WTC11 (cell line): ENCODE data around the gene COQ7. TPM values are rescaled to one million over a fixed set of nuclear protein-coding genes. Genes with fewer than 3 reads are reported as not detected.

Experiments
- ATAC-seq: fragments of 200-7000 bp; cut with Tn5 transposase; 2 replicates; pipeline ENCODE4 v1.10.0; 2021; ENCODE audit warnings: mild to moderate bottlenecking, moderate library complexity
- CTCF ChIA-PET: fragments of 300-600 bp; sonication (Branson Sonifier 250); formaldehyde crosslinking; loops from one replicate; lab custom pipeline; 2021; ENCODE audit warnings: antibody characterized with exemption; lab: Charles Lee
- POLR2A ChIA-PET: fragments of 350-600 bp; sonication (Branson Sonifier 250); formaldehyde crosslinking; loops from one replicate; lab custom pipeline; 2021; ENCODE audit warnings: antibody characterized with exemption; lab: Charles Lee
- DNase-seq: peaks from one replicate; pipeline ENCODE4 v3.0.0; 2021; ENCODE audit warnings: low spot score
- H3K27ac Mint-ChIP-seq: 2 replicates; pipeline ENCODE4 v1.8.0; 2021; ENCODE audit warnings: mixed read lengths
- H3K27me3 Mint-ChIP-seq: 2 replicates; pipeline ENCODE4 v1.8.0; 2021; ENCODE audit warnings: low read depth, mild to moderate bottlenecking, moderate library complexity, mixed read lengths
- H3K36me3 Mint-ChIP-seq: 2 replicates; pipeline ENCODE4 v1.8.0; 2021; ENCODE audit warnings: mixed read lengths
- H3K4me1 Mint-ChIP-seq: 2 replicates; pipeline ENCODE4 v1.8.0; 2022; ENCODE audit warnings: mixed read lengths
- H3K4me3 Mint-ChIP-seq: 2 replicates; pipeline ENCODE4 v1.8.0; 2021; ENCODE audit warnings: mild to moderate bottlenecking, moderate library complexity, mixed read lengths
- H3K9me3 Mint-ChIP-seq: 2 replicates; pipeline ENCODE4 v1.8.0; 2021; ENCODE audit warnings: mixed read lengths
- IRF2 ChIP-seq: sonication (generic); formaldehyde crosslinking; IDR thresholded peaks from 2 replicates; pipeline ENCODE4 v1.8.0; 2022; ENCODE audit warnings: low read depth, missing genetic modification reagents, borderline replicate concordance
- JAZF1 ChIP-seq: fragments of 250-450 bp; sonication (Bioruptor Pico); IDR thresholded peaks from 2 replicates; pipeline ENCODE4 v1.9.0; 2021; ENCODE audit warnings: moderate library complexity, mild to moderate bottlenecking, inconsistent platforms
- NFATC4 ChIP-seq: fragments of 250-450 bp; sonication (Bioruptor Pico); IDR thresholded peaks from 2 replicates; pipeline ENCODE4 v1.9.0; 2021; ENCODE audit warnings: mild to moderate bottlenecking
- NR3C1 ChIP-seq: sonication (generic); formaldehyde crosslinking; conservative IDR thresholded peaks from 2 replicates; pipeline ENCODE4 v1.8.1; 2023; ENCODE audit warnings: low read depth, mild to moderate bottlenecking, missing genetic modification reagents
- PRRX2 ChIP-seq: fragments of 250-450 bp; sonication (Bioruptor Pico); IDR thresholded peaks from 2 replicates; pipeline ENCODE4 v1.8.0; 2021; ENCODE audit warnings: mild to moderate bottlenecking
- RELA ChIP-seq: sonication (generic); formaldehyde crosslinking; IDR thresholded peaks from 2 replicates; pipeline ENCODE4 v1.8.1; 2022; ENCODE audit warnings: missing genetic modification reagents, mild to moderate bottlenecking, borderline replicate concordance
- SP1 ChIP-seq: sonication (generic); formaldehyde crosslinking; conservative IDR thresholded peaks from 2 replicates; pipeline ENCODE4 v1.8.1; 2022; ENCODE audit warnings: missing genetic modification reagents
- ZNF416 ChIP-seq: fragments of 250-450 bp; sonication (Bioruptor Pico); IDR thresholded peaks from 2 replicates; pipeline ENCODE4 v1.9.0; 2021; ENCODE audit warnings: mild to moderate bottlenecking, inconsistent platforms
- ZNF671 ChIP-seq: fragments of 250-450 bp; sonication (Bioruptor Pico); IDR thresholded peaks from 2 replicates; pipeline ENCODE4 v1.8.0; 2021; ENCODE audit warnings: mild to moderate bottlenecking
- total RNA-seq: library from RNA; stranded (reverse); gene quantifications from 3 replicates; pipeline ENCODE4 v1.2.3, GENCODE V29; 2021
- TF ChIP-seq, protein P1 (sequence below): sonication (generic); formaldehyde crosslinking; IDR thresholded peaks from 2 replicates; pipeline ENCODE4 v1.8.0; 2023; ENCODE audit warnings: missing genetic modification reagents
- TF ChIP-seq, protein P2 (sequence below): sonication (generic); formaldehyde crosslinking; IDR thresholded peaks from 2 replicates; pipeline ENCODE4 v1.8.1; 2023; ENCODE audit warnings: mild to moderate bottlenecking, missing genetic modification reagents, borderline replicate concordance
- TF ChIP-seq, protein P3 (sequence below): sonication (generic); formaldehyde crosslinking; IDR thresholded peaks from 2 replicates; pipeline ENCODE4 v1.8.0; 2022; ENCODE audit warnings: mild to moderate bottlenecking, missing genetic modification reagents
- TF ChIP-seq, protein P4 (sequence below): fragments of 200-600 bp; IDR thresholded peaks from 2 replicates; pipeline ENCODE4 v1.8.0; 2022; ENCODE audit warnings: antibody characterized with exemption
- TF ChIP-seq, protein P5 (sequence below): sonication (generic); formaldehyde crosslinking; IDR thresholded peaks from 2 replicates; pipeline ENCODE4 v1.8.1; 2022; ENCODE audit warnings: mild to moderate bottlenecking, missing genetic modification reagents, moderate library complexity, borderline replicate concordance
- TF ChIP-seq, protein P6 (sequence below): sonication (generic); formaldehyde crosslinking; conservative IDR thresholded peaks from 2 replicates; pipeline ENCODE4 v1.8.1; 2023; ENCODE audit warnings: mild to moderate bottlenecking, low read depth, missing genetic modification reagents, moderate library complexity

Gene COQ7
- total RNA-seq, 1 experiment from 2014 or later: 20.7 TPM

DNA sequence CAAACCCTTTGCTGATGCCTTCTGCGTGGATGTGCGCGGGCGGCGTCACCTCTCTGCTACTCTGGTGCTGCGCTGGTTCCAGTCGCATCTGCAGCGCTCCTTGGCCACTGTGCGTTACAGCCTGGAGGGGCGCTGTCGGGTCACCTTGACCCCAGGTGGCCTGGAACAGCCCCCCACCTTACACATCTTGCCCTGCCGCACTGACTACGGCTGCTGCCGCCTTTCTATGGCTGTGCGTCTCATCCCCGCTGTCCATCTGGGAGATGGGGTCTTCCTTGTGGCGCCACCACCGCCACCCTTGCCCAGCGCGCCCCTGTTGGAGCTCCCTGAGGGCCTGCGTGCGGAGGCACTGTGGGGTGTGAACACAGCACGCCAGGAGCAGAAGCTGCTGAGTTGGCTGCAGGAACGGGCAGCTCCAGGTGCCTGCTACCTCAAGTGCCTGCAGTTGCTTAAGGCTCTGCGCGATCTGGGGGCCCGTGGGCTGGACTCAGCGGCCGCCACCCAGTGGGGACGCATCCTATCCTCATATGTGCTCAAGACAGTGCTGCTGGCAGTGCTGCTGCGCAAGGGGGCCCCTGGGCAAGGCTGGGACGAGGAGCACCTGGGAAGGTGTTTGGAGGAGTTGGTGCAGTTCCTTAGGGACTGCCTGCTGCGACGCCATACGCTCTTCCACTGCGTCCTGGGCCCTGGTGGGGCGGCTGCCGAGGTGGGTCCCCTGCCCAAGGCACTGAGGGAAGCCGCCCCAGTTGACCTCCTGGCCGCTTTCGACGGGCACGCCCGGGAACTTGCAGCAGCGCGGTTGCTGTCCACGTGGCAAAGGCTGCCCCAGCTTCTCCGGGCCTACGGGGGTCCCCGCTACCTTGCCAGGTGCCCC lies 48.0 kb downstream of the COQ7 start:
- peaks cover 23% of the 10 kb centered on the region for H3K4me1 Mint-ChIP-seq
- peaks cover 55% of the 10 kb centered on the region for H3K27me3 Mint-ChIP-seq
- peak; percentile 53 for ATAC-seq

DNA sequence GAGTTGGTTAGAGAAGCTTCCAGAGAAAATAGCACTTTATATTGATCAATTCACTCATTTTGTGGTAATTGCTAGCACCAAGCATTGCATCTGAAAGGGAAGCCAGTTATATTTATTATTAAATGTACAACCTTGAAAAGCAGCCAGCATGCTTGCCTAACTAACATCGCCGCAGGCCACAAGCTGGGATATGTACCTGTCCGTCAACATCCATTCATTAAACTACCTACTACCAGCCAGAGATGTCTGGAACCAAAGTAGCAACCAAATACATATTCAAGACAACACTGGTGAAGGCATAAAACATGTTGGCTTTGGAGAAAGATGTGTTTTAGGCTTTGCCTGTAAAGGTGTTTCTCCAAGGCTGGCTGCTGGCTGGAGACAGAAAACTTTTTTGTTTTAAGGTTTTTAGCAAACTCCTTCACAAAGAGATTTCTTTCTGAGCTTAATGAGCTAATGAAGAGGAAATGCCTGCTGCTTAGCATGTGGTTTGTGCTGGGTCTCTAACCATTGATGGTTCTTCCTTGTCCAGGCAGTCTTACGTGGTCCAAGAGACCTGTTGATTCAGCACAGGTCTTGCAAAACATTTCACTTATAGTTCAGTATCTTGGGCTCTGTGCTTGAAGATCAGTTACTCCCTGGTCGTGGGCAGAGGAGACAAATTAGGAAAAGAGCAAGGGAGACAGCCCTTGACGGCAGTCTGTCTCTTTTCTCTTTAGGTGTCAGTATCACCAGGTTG lies 49.5 kb downstream of the COQ7 start:
- Mint-ChIP-seq H3K36me3 (no peaks in the 10 kb centered on the region), H3K4me1 (peaks cover 23% of the 10 kb centered on the region), H3K27ac (no peak overlapping the region), H3K9me3 (no peaks in the 10 kb centered on the region), H3K4me3 (no peak overlapping the region), H3K27me3 (peaks cover 54% of the 10 kb centered on the region)
- no peak for TF ChIP-seq ZNF671 (CRISPR knock-in tag)
- TF ChIP-seq, protein P1, sequence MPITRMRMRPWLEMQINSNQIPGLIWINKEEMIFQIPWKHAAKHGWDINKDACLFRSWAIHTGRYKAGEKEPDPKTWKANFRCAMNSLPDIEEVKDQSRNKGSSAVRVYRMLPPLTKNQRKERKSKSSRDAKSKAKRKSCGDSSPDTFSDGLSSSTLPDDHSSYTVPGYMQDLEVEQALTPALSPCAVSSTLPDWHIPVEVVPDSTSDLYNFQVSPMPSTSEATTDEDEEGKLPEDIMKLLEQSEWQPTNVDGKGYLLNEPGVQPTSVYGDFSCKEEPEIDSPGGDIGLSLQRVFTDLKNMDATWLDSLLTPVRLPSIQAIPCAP: no peak
- TF ChIP-seq JAZF1 (CRISPR knock-in tag): no peak
- TF ChIP-seq, protein P2, sequence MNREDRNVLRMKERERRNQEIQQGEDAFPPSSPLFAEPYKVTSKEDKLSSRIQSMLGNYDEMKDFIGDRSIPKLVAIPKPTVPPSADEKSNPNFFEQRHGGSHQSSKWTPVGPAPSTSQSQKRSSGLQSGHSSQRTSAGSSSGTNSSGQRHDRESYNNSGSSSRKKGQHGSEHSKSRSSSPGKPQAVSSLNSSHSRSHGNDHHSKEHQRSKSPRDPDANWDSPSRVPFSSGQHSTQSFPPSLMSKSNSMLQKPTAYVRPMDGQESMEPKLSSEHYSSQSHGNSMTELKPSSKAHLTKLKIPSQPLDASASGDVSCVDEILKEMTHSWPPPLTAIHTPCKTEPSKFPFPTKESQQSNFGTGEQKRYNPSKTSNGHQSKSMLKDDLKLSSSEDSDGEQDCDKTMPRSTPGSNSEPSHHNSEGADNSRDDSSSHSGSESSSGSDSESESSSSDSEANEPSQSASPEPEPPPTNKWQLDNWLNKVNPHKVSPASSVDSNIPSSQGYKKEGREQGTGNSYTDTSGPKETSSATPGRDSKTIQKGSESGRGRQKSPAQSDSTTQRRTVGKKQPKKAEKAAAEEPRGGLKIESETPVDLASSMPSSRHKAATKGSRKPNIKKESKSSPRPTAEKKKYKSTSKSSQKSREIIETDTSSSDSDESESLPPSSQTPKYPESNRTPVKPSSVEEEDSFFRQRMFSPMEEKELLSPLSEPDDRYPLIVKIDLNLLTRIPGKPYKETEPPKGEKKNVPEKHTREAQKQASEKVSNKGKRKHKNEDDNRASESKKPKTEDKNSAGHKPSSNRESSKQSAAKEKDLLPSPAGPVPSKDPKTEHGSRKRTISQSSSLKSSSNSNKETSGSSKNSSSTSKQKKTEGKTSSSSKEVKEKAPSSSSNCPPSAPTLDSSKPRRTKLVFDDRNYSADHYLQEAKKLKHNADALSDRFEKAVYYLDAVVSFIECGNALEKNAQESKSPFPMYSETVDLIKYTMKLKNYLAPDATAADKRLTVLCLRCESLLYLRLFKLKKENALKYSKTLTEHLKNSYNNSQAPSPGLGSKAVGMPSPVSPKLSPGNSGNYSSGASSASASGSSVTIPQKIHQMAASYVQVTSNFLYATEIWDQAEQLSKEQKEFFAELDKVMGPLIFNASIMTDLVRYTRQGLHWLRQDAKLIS (CRISPR knock-in tag): no peak
- no peak for TF ChIP-seq NR3C1 (CRISPR knock-in tag)
- TF ChIP-seq, protein P3, sequence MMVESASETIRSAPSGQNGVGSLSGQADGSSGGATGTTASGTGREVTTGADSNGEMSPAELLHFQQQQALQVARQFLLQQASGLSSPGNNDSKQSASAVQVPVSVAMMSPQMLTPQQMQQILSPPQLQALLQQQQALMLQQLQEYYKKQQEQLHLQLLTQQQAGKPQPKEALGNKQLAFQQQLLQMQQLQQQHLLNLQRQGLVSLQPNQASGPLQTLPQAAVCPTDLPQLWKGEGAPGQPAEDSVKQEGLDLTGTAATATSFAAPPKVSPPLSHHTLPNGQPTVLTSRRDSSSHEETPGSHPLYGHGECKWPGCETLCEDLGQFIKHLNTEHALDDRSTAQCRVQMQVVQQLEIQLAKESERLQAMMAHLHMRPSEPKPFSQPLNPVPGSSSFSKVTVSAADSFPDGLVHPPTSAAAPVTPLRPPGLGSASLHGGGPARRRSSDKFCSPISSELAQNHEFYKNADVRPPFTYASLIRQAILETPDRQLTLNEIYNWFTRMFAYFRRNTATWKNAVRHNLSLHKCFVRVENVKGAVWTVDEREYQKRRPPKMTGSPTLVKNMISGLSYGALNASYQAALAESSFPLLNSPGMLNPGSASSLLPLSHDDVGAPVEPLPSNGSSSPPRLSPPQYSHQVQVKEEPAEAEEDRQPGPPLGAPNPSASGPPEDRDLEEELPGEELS: no peak
- ChIA-PET CTCF (interaction anchor here (0.6 to 6.2 kb wide), 8 partner anchors 9 to 354 kb away, joined by 3 to 29 read pairs (median 4); partner anchors contain the start of gene TMC7), POLR2A (no interaction called here)
- ATAC-seq: no peak
- DNase-seq: no peak

More for the DNA sequence above, 48.0 kb downstream of the COQ7 start:
- Mint-ChIP-seq H3K9me3 (no peaks in the 10 kb centered on the region), H3K4me3 (peak overlapping the region; percentile 42), H3K27ac (no peak overlapping the region), H3K36me3 (no peaks in the 10 kb centered on the region)
- DNase-seq: peak; percentile 67
- POLR2A ChIA-PET: no interaction called here
- CTCF ChIA-PET: interaction anchor here (0.7 to 6.2 kb wide), 14 partner anchors 11 to 332 kb away, joined by 3 to 29 read pairs (median 3); partner anchors contain the start of gene TMC7
- TF ChIP-seq NFATC4 (CRISPR knock-in tag) (peak; percentile 42; the same call in 1 of the 2 replicates), ZNF416 (no peak)
- TF ChIP-seq, protein P4, sequence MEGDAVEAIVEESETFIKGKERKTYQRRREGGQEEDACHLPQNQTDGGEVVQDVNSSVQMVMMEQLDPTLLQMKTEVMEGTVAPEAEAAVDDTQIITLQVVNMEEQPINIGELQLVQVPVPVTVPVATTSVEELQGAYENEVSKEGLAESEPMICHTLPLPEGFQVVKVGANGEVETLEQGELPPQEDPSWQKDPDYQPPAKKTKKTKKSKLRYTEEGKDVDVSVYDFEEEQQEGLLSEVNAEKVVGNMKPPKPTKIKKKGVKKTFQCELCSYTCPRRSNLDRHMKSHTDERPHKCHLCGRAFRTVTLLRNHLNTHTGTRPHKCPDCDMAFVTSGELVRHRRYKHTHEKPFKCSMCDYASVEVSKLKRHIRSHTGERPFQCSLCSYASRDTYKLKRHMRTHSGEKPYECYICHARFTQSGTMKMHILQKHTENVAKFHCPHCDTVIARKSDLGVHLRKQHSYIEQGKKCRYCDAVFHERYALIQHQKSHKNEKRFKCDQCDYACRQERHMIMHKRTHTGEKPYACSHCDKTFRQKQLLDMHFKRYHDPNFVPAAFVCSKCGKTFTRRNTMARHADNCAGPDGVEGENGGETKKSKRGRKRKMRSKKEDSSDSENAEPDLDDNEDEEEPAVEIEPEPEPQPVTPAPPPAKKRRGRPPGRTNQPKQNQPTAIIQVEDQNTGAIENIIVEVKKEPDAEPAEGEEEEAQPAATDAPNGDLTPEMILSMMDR: peak; percentile 52; the same call in 1 of the 2 replicates
- TF ChIP-seq, all 79 proteins: peak for 2

DNA sequence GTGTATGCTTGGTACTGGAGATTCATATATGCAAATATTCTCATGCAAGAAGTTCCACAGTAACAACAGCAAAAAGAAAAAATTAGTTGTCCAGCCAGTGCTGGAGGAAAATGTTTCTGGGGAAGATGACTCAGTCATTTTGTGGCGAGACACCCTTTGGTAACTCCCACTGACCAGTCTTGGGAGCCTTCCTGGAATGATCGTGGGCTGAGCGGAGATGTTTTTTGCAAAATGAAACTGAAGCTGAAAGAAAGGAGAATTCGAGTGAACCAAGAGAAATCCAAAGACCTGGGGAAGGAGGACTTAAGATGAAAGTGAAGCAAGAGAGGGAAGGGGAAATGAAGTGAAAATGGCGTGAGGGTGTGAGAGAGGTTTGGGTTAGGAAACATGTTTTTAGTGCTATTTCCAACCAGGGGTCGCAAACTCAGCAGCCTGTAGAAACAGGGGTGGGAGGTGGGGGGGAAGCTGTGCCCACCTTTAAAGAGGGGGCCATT lies 51.6 kb downstream of the COQ7 start:
- ChIA-PET POLR2A (no interaction called here), CTCF (no interaction called here)
- peaks cover 35% of the 10 kb centered on the region for H3K27me3 Mint-ChIP-seq
- no peak overlapping the region for H3K4me3 Mint-ChIP-seq
- no peaks in the 10 kb centered on the region for H3K9me3 Mint-ChIP-seq
- ATAC-seq (no peak), DNase-seq (no peak)
- no peaks in the 10 kb centered on the region for H3K36me3 Mint-ChIP-seq
- peaks cover 17% of the 10 kb centered on the region for H3K4me1 Mint-ChIP-seq
- H3K27ac Mint-ChIP-seq: no peak overlapping the region
- TF ChIP-seq SP1 (CRISPR knock-in tag) (no peak), JAZF1 (CRISPR knock-in tag) (no peak), RELA (CRISPR knock-in tag) (no peak), IRF2 (CRISPR knock-in tag) (no peak), PRRX2 (CRISPR knock-in tag) (no peak)
- TF ChIP-seq, protein P5, sequence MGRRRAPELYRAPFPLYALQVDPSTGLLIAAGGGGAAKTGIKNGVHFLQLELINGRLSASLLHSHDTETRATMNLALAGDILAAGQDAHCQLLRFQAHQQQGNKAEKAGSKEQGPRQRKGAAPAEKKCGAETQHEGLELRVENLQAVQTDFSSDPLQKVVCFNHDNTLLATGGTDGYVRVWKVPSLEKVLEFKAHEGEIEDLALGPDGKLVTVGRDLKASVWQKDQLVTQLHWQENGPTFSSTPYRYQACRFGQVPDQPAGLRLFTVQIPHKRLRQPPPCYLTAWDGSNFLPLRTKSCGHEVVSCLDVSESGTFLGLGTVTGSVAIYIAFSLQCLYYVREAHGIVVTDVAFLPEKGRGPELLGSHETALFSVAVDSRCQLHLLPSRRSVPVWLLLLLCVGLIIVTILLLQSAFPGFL (CRISPR knock-in tag): no peak
- TF ChIP-seq, protein P6, sequence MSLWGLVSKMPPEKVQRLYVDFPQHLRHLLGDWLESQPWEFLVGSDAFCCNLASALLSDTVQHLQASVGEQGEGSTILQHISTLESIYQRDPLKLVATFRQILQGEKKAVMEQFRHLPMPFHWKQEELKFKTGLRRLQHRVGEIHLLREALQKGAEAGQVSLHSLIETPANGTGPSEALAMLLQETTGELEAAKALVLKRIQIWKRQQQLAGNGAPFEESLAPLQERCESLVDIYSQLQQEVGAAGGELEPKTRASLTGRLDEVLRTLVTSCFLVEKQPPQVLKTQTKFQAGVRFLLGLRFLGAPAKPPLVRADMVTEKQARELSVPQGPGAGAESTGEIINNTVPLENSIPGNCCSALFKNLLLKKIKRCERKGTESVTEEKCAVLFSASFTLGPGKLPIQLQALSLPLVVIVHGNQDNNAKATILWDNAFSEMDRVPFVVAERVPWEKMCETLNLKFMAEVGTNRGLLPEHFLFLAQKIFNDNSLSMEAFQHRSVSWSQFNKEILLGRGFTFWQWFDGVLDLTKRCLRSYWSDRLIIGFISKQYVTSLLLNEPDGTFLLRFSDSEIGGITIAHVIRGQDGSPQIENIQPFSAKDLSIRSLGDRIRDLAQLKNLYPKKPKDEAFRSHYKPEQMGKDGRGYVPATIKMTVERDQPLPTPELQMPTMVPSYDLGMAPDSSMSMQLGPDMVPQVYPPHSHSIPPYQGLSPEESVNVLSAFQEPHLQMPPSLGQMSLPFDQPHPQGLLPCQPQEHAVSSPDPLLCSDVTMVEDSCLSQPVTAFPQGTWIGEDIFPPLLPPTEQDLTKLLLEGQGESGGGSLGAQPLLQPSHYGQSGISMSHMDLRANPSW (CRISPR knock-in tag): no peak
